ENCODE data around the gene SPIRE2.
"Not testable (repeated sequence)": the region's sequence is repeated elsewhere in the genome, so short reads cannot be mapped to it uniquely, and the experiment has no call there.

SPIRE2 gene

GRCh38 chr16:89907055-89907814 lies 79.0 kb downstream of the SPIRE2 start:
- peaks cover 3% of the 10 kb centered on the region; the same call in 1 of the 2 replicates for H3K9me3 ChIP-seq (ENCODE audit: control insufficient read depth, insufficient read depth, low read length)
- H3K27me3 ChIP-seq (ENCODE audit: control insufficient read depth, insufficient read depth, low read length) = no peaks in the 10 kb centered on the region
- no peak for DNase-seq (ENCODE audit: low read depth, low spot score)
- peaks cover 34% of the 10 kb centered on the region for H3K36me3 ChIP-seq (ENCODE audit: control insufficient read depth, insufficient read depth, low read length)
- H3K4me1 ChIP-seq (ENCODE audit: control insufficient read depth, insufficient read depth, low read length) = no peaks in the 10 kb centered on the region
- no CpG with 5 or more reads among the region's 13 CpGs for WGBS (ENCODE audit: insufficient coverage, insufficient read length)
- H3K4me3 ChIP-seq (ENCODE audit: low read length) = no peak overlapping the region; the same call in 1 of the 2 replicates
- no peak overlapping the region for H3K27ac ChIP-seq (ENCODE audit: low read length)

- WGBS (ENCODE audit: insufficient coverage, insufficient read length) = no CpG with 5 or more reads among the region's 4 CpGs
- Histone ChIP-seq H3K36me3 (ENCODE audit: control insufficient read depth, insufficient read depth, low read length) (peaks cover 34% of the 10 kb centered on the region), H3K27ac (ENCODE audit: low read length) (no peak overlapping the region), H3K4me3 (ENCODE audit: low read length) (no peak overlapping the region), H3K9me3 (ENCODE audit: control insufficient read depth, insufficient read depth, low read length) (peaks cover 3% of the 10 kb centered on the region; the same call in 1 of the 2 replicates), H3K27me3 (ENCODE audit: control insufficient read depth, insufficient read depth, low read length) (no peaks in the 10 kb centered on the region), H3K4me1 (ENCODE audit: control insufficient read depth, insufficient read depth, low read length) (no peaks in the 10 kb centered on the region)
- no peak for DNase-seq (ENCODE audit: low read depth, low spot score)
Measured at GRCh38 chr16:89908236-89908635, 80.0 kb downstream of the SPIRE2 start.

- no peak overlapping the region for H3K27ac ChIP-seq (ENCODE audit: low read length)
- no peak overlapping the region for H3K4me3 ChIP-seq (ENCODE audit: low read length)
- WGBS (ENCODE audit: insufficient coverage, insufficient read length) = no CpG with 5 or more reads among the region's 47 CpGs
- no peak for DNase-seq (ENCODE audit: low read depth, low spot score)
- no peaks in the 10 kb centered on the region for H3K4me1 ChIP-seq (ENCODE audit: control insufficient read depth, insufficient read depth, low read length)
- peaks cover 30% of the 10 kb centered on the region for H3K36me3 ChIP-seq (ENCODE audit: control insufficient read depth, insufficient read depth, low read length)
- H3K27me3 ChIP-seq (ENCODE audit: control insufficient read depth, insufficient read depth, low read length) = no peaks in the 10 kb centered on the region
- peaks cover 3% of the 10 kb centered on the region; the same call in 1 of the 2 replicates for H3K9me3 ChIP-seq (ENCODE audit: control insufficient read depth, insufficient read depth, low read length)
Measured at GRCh38 chr16:89909777-89910716, 81.8 kb downstream of the SPIRE2 start.

GRCh38 chr16:89910717-89911354 lies 82.6 kb downstream of the SPIRE2 start:
- no CpG with 5 or more reads among the region's 27 CpGs for WGBS (ENCODE audit: insufficient coverage, insufficient read length)
- peaks cover 27% of the 10 kb centered on the region for H3K36me3 ChIP-seq (ENCODE audit: control insufficient read depth, insufficient read depth, low read length)
- no peak for DNase-seq (ENCODE audit: low read depth, low spot score)
- peaks cover 3% of the 10 kb centered on the region; the same call in 1 of the 2 replicates for H3K9me3 ChIP-seq (ENCODE audit: control insufficient read depth, insufficient read depth, low read length)
- H3K4me3 ChIP-seq (ENCODE audit: low read length) = no peak overlapping the region
- no peak overlapping the region for H3K27ac ChIP-seq (ENCODE audit: low read length)
- no peaks in the 10 kb centered on the region for H3K4me1 ChIP-seq (ENCODE audit: control insufficient read depth, insufficient read depth, low read length)
- no peaks in the 10 kb centered on the region for H3K27me3 ChIP-seq (ENCODE audit: control insufficient read depth, insufficient read depth, low read length)

- H3K4me1 ChIP-seq (ENCODE audit: control insufficient read depth, insufficient read depth, low read length) = no peaks in the 10 kb centered on the region
Measured at GRCh38 chr16:89911375-89911774, 83.1 kb downstream of the SPIRE2 start.

GRCh38 chr16:89912143-89912542 lies 83.9 kb downstream of the SPIRE2 start:
- Histone ChIP-seq H3K4me3 (ENCODE audit: low read length) (no peak overlapping the region), H3K4me1 (ENCODE audit: control insufficient read depth, insufficient read depth, low read length) (no peaks in the 10 kb centered on the region), H3K9me3 (ENCODE audit: control insufficient read depth, insufficient read depth, low read length) (no peaks in the 10 kb centered on the region), H3K36me3 (ENCODE audit: control insufficient read depth, insufficient read depth, low read length) (peaks cover 16% of the 10 kb centered on the region), H3K27ac (ENCODE audit: low read length) (no peak overlapping the region), H3K27me3 (ENCODE audit: control insufficient read depth, insufficient read depth, low read length) (no peaks in the 10 kb centered on the region)
- DNase-seq (ENCODE audit: low read depth, low spot score) = no peak
- WGBS (ENCODE audit: insufficient coverage, insufficient read length) = no CpG with 5 or more reads among the region's 13 CpGs

More at GRCh38 chr16:89911375-89911774, 83.1 kb downstream of the SPIRE2 start:
- no peak overlapping the region for H3K4me3 ChIP-seq (ENCODE audit: low read length)
- H3K27me3 ChIP-seq (ENCODE audit: control insufficient read depth, insufficient read depth, low read length) = no peaks in the 10 kb centered on the region
- peaks cover 24% of the 10 kb centered on the region for H3K36me3 ChIP-seq (ENCODE audit: control insufficient read depth, insufficient read depth, low read length)
- H3K9me3 ChIP-seq (ENCODE audit: control insufficient read depth, insufficient read depth, low read length) = peaks cover 3% of the 10 kb centered on the region; the same call in 1 of the 2 replicates
- no CpG with 5 or more reads among the region's 14 CpGs for WGBS (ENCODE audit: insufficient coverage, insufficient read length)
- no peak overlapping the region for H3K27ac ChIP-seq (ENCODE audit: low read length)
- no peak for DNase-seq (ENCODE audit: low read depth, low spot score)

GRCh38 chr16:89912627-89913026 lies 84.4 kb downstream of the SPIRE2 start:
- Histone ChIP-seq H3K4me3 (ENCODE audit: low read length) (no peak overlapping the region), H3K27ac (ENCODE audit: low read length) (no peak overlapping the region), H3K9me3 (ENCODE audit: control insufficient read depth, insufficient read depth, low read length) (no peaks in the 10 kb centered on the region), H3K27me3 (ENCODE audit: control insufficient read depth, insufficient read depth, low read length) (no peaks in the 10 kb centered on the region), H3K36me3 (ENCODE audit: control insufficient read depth, insufficient read depth, low read length) (peaks cover 15% of the 10 kb centered on the region), H3K4me1 (ENCODE audit: control insufficient read depth, insufficient read depth, low read length) (no peaks in the 10 kb centered on the region)
- no peak for DNase-seq (ENCODE audit: low read depth, low spot score)
- WGBS (ENCODE audit: insufficient coverage, insufficient read length) = no CpG with 5 or more reads among the region's 14 CpGs

- no peak overlapping the region for H3K27ac ChIP-seq (ENCODE audit: low read length)
- peaks cover 8% of the 10 kb centered on the region for H3K36me3 ChIP-seq (ENCODE audit: control insufficient read depth, insufficient read depth, low read length)
- no peaks in the 10 kb centered on the region for H3K27me3 ChIP-seq (ENCODE audit: control insufficient read depth, insufficient read depth, low read length)
- no peaks in the 10 kb centered on the region for H3K9me3 ChIP-seq (ENCODE audit: control insufficient read depth, insufficient read depth, low read length)
- H3K4me1 ChIP-seq (ENCODE audit: control insufficient read depth, insufficient read depth, low read length) = peaks cover under 1% of the 10 kb centered on the region
- no peak for DNase-seq (ENCODE audit: low read depth, low spot score)
- no CpG with 5 or more reads among the region's 30 CpGs for WGBS (ENCODE audit: insufficient coverage, insufficient read length)
- no peak overlapping the region for H3K4me3 ChIP-seq (ENCODE audit: low read length)
Measured at GRCh38 chr16:89913408-89914387, 85.4 kb downstream of the SPIRE2 start.

GRCh38 chr16:89914642-89915285 lies 86.5 kb downstream of the SPIRE2 start:
- H3K27me3 ChIP-seq (ENCODE audit: control insufficient read depth, insufficient read depth, low read length); H3K36me3 ChIP-seq (ENCODE audit: control insufficient read depth, insufficient read depth, low read length); H3K9me3 ChIP-seq (ENCODE audit: control insufficient read depth, insufficient read depth, low read length); H3K27ac ChIP-seq (ENCODE audit: low read length); H3K4me1 ChIP-seq (ENCODE audit: control insufficient read depth, insufficient read depth, low read length); DNase-seq (ENCODE audit: low read depth, low spot score); H3K4me3 ChIP-seq (ENCODE audit: low read length): not testable (repeated sequence)
- WGBS (ENCODE audit: insufficient coverage, insufficient read length) = no CpG with 5 or more reads among the region's 11 CpGs

Measured in iPS DF 6.9 (cell line).